C4-2B (cell line): ENCODE results near the gene VPS13A.

Experiments used
- CTCF ChIP-seq: fragments of 450-650 bp; conservative IDR thresholded peaks from 2 replicates; pipeline ENCODE4 v1.5.1; 2017; ENCODE audit warnings: mild to moderate bottlenecking
- ZFX ChIP-seq: fragments of 450-650 bp; IDR thresholded peaks from 2 replicates; pipeline ENCODE4 v1.6.1; 2017

DNA sequence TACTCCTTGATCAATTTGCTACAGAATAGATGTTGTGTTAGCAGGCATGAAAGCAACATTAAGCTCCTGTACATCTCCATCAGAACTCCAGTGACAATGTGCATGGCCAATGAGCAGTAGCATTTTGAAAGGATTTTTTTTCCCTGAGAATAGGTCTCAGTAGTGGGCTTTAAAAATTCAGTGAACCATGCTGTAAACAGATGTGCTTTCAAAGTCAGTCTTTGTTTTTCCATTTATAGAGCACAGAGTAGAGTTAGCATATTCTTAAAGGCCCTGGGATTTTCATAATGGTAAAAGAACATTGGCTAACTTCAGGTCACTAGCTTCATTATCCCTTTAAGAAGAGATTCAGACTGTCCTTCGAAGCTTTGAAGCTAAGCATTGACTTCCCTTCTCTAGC lies 150.8 kb downstream of the VPS13A start:
- TF ChIP-seq CTCF: no peak
- TF ChIP-seq ZFX: no peak
